ENCODE measurements around the gene TMEM106C.
"Not testable (repeated sequence)": the region's sequence is repeated elsewhere in the genome, so short reads cannot be mapped to it uniquely, and the experiment has no call there.

TMEM106C gene

GRCh38 chr12:47949441-47950341 lies 13.7 kb upstream of the TMEM106C start:
- peak; percentile 55 for DNase-seq

GRCh38 chr12:47950856-47951468 lies 12.4 kb upstream of the TMEM106C start:
- no peak for DNase-seq

- no peak for DNase-seq
These were observed 9.3 kb upstream of the TMEM106C start for GRCh38 chr12:47954058-47954457.

DNA sequence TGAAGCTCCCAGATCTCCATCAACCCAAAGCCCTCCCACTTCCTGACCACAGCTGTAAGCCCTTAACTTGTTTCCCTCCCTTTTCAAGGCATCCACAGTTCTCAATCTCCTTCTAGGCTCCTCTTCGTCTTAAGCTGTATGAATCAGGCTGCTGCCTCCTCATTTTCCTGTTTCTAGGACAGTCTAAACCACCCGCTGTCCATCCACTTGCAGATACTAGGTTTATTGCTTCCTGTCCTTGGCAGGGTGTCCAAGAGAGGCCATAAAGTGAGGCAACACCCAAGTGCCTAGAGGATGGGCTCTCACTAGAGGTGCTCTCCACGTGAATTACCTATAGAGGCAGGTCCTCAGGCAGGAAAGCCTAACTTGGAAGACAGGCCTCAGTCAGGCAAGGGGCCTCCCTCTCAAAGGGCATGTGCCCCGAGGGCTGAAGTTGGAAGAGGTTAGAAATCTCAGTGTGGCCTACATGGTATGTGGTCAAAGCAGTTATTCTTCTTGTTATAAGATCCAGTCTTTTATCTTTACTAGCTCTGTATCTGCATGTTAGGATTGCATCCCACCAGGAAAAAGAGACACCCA lies 8.8 kb upstream of the TMEM106C start:
- DNase-seq: no peak

GRCh38 chr12:47955059-47955458 lies 8.3 kb upstream of the TMEM106C start:
- DNase-seq: no peak

GRCh38 chr12:47957671-47958070 lies 5.7 kb upstream of the TMEM106C start:
- DNase-seq: not testable (repeated sequence)

DNA sequence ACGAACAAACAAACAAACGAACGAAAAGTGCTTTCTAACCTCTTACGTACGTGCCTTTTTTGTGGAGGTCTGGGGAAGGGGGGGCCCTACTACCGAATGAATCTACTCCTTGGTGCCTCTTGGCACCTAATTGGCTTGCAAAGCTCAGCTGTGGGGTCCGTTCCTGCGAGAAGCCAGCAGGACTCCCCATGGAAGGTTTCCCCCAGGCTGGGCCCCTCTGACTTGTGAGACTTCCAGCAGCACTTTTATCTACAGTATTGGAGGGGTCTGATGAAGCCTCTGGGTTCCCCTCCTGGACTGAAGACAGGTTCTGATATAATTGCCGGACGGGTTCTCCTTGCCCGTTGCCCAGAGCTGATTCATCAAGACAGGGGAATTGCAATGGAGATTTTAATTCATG lies 1.2 kb upstream of the TMEM106C start:
- no peak for DNase-seq

GRCh38 chr12:47964106-47964728 lies 821 bp downstream of the TMEM106C start:
- DNase-seq: peak; percentile 19

DNA sequence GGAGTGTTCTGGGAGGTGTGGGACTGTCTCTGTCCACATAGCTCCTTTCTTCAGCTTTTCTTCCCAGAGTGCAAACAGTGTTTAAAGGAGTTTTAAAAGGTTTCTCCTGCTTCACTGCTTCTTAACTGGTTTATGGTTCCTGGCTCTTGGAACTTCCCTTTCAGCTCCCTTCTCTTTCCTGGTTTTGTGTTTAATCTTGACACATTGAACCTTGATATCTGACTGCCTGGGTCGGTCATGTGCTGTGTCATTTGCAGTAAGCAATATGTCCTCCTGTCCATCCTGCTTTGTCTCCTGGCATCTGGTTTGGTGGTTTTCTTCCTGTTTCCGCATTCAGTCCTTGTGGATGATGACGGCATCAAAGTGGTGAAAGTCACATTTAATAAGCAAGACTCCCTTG lies 2.2 kb downstream of the TMEM106C start:
- DNase-seq: no peak

DNA sequence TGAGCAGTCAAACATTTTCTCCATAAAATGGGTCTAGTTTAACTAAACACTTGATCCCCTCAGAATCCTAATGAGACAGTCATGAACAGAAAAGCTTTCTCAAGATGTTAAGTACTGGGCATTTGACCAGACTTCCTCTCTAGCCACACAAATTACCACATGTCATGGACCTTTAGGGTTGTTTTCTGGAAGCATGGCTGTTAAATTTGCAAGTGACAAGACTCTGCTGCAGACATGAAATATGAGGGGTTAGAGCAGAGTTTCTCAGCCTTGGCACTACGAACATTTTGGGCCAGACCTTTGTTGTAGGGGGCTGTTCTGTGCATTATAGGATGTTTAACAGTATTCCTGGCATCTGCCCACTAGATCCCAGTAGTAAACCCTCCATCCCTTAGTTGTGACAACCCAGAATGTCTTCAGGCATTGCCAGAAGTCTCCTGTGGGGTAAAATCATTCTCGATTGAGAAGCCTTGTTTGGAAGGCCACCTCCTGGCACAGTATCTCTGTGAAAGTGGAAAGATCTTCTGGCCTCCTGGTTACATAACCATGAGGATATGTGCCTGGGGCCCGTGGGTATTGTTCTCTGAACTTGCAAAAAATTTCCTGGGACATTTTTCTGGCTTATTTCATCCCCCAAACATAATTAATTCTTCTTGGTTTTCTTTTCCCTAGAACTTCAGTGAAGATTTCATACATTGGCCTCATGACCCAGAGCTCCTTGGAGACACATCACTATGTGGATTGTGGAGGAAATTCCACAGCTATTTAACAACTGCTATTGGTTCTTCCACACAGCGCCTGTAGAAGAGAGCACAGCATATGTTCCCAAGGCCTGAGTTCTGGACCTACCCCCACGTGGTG lies 4.3 kb downstream of the TMEM106C start:
- no peak for DNase-seq

- no peak for DNase-seq
These were observed 6.4 kb downstream of the TMEM106C start for GRCh38 chr12:47969845-47970244.

GRCh38 chr12:47970843-47971242 lies 7.4 kb downstream of the TMEM106C start:
- no peak for DNase-seq

GRCh38 chr12:47972895-47973294 lies 9.5 kb downstream of the TMEM106C start:
- DNase-seq: no peak

DNA sequence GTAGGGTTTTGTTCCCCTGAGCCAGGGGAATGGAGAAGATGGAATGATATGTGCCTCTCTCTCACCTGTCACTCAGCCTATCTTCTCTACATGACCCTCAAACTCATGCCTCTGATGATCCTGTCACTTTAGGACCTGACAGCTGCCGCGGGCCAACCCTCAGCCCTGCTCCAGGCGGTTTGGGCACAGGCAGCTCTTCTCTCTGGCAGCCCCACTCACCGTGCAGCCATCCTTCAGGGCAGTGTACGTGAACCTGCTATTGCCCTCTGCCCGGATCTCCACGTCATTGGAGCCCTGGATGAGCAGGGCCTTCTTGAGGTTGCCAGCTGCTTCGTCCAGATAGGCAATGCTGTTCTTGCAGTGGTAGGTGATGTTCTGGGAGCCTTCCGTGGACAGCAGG lies 10.5 kb downstream of the TMEM106C start:
- no peak for DNase-seq

DNA sequence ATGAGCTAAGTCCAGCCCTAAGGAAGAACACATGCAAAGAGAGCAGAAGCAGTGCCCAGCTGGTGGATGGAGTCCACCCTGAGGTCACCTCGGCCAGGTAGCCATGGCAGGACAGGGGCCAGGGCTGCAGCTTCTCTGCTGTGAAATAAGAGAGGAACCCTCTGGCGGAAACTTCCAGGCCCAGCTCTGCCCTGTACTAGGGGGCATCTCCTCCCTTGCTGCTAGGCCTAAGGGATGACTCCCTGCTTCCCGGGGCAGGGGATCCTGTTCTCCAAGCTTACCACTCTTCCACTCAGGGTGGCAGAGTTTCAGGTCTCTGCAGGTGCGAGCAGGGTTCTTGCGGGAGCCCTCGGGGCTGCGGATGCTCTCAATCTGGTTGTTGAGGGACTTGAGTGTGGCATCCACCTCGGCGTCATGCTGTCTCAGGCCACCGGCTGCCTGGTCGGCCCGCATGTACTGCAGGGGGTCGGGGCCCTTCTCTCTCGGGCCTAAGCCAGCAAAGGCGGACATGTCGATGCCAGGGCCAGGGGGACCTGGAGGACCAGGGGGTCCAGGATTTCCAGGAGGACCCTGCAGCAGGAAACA lies 11.7 kb downstream of the TMEM106C start:
- DNase-seq: no peak

DNA sequence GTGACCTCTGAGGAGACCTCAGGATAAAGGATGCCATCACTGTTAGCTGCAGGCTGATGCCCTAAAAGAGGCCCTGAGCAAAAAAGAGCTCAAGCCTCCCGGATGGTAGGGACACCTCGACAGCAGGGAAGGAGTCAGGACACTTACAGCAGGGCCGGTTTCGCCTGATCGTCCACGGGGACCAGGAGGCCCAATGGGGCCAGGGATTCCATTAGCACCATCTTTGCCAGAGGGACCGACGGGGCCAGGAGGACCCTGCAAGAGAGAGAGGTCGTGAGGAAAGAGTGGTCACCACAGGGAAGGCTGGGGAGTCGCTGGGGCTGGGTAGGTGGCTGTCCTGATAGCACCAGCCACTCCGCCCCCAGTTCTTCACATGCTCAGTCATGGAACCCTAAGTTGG lies 12.4 kb downstream of the TMEM106C start:
- DNase-seq: no peak

- DNase-seq: no peak
These were observed 13.8 kb downstream of the TMEM106C start for GRCh38 chr12:47977046-47977771.

- DNase-seq: no peak
These were observed 14.6 kb downstream of the TMEM106C start for GRCh38 chr12:47977772-47978597.

- no peak for DNase-seq
These were observed 15.1 kb downstream of the TMEM106C start for GRCh38 chr12:47978598-47978873.

DNA sequence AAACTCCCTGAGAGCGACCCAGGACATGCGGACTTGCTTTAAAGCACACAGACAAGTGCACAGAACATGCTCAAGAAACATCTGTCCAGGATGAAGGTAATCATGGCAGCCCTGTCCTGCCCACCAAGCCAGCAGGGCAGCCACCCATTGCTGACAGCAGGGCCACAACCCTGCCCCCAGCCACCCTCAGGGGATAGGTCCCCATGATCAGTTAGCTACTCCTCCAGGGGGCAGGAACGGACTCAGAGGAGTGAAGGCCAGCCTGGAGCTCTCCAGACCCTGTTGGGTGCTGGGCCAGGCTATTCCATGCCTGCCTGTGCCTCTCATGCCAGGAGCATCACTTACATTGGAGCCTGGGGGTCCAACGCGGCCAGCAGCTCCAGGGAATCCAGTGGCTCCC lies 15.8 kb downstream of the TMEM106C start:
- DNase-seq: no peak

DNA sequence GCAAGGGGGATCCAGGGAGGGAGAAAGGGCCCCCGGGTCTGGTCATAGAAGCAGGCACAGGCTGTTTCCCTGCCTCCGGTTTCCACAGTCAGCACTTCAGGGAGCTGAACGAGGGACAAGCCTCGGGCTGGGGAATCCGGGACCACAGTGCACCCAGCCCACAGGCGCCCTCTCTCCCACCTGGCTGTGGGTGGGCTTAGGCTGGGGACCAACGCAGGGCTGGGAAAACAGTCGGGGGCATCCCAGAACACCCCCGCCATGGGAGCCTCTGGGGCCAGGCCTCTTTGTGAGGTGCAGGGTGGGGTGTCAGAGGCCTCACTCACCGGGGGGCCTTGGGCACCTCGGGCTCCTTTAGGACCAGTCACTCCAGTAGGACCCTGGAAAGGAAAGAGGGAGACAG lies 16.3 kb downstream of the TMEM106C start:
- DNase-seq: no peak

Data from NCI-H2171 treated with DMSO at 0.1 percent for 48 hours (cell line).